ENCODE results near the gene GRWD1. TPM values are rescaled to one million over a fixed set of nuclear protein-coding genes. Genes with fewer than 3 reads are reported as not detected.

Gene GRWD1
- total and polyA plus RNA-seq, 10 of the 15 experiments (the other 5 are each of a cell fraction or from before 2014, with no cell fraction given), result 1.4 to 103 (median 30.7) TPM

DNA sequence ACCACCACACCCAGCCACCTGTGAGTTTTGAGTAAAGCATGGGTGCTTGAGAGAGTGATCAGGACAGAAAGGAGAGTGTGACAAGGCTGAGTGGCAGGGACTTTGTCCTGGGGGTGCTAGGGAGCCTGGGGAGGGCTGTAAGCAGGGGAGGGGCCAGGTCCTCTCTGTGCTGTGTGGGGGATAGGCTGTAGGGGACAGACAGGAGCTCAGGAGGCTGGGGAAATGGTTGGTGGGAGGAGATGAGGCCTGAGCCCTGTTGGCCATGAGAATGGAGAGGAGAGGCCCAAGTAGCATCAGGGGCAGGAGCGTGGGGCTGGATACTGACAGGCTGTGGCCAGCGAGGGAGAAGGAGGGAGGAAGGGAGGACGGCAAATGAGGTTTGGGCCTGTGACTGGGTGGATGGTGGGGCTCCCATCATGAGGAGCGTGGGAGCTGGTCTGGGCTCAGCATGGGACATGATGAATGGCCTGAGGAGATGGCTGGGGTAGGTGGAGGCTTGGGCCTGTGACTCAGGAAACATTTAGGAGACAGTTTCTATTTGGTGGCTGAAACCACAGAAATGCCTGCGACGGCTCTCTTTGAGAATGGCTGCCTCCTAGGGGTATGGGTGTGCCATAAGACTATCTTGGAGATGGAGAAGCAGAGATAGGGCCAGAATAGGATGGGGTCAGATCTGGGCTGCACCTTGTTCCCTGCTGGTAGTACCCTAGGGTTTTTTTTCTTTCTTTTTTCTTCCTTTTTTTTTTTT lies 27.3 kb upstream of the GRWD1 start (continued):
- TF ChIP-seq, protein P1, sequence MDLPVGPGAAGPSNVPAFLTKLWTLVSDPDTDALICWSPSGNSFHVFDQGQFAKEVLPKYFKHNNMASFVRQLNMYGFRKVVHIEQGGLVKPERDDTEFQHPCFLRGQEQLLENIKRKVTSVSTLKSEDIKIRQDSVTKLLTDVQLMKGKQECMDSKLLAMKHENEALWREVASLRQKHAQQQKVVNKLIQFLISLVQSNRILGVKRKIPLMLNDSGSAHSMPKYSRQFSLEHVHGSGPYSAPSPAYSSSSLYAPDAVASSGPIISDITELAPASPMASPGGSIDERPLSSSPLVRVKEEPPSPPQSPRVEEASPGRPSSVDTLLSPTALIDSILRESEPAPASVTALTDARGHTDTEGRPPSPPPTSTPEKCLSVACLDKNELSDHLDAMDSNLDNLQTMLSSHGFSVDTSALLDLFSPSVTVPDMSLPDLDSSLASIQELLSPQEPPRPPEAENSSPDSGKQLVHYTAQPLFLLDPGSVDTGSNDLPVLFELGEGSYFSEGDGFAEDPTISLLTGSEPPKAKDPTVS (IDR thresholded peaks at IDR 0.05; ENCODE audit: low read depth, low read length), result no peak
- TF ChIP-seq, protein P2, sequence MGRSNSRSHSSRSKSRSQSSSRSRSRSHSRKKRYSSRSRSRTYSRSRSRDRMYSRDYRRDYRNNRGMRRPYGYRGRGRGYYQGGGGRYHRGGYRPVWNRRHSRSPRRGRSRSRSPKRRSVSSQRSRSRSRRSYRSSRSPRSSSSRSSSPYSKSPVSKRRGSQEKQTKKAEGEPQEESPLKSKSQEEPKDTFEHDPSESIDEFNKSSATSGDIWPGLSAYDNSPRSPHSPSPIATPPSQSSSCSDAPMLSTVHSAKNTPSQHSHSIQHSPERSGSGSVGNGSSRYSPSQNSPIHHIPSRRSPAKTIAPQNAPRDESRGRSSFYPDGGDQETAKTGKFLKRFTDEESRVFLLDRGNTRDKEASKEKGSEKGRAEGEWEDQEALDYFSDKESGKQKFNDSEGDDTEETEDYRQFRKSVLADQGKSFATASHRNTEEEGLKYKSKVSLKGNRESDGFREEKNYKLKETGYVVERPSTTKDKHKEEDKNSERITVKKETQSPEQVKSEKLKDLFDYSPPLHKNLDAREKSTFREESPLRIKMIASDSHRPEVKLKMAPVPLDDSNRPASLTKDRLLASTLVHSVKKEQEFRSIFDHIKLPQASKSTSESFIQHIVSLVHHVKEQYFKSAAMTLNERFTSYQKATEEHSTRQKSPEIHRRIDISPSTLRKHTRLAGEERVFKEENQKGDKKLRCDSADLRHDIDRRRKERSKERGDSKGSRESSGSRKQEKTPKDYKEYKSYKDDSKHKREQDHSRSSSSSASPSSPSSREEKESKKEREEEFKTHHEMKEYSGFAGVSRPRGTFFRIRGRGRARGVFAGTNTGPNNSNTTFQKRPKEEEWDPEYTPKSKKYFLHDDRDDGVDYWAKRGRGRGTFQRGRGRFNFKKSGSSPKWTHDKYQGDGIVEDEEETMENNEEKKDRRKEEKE (IDR thresholded peaks at IDR 0.05), result no peak
- no peak for TF ChIP-seq STAT1 (conservative IDR thresholded peaks at IDR 0.05)
- TF ChIP-seq, protein P3, sequence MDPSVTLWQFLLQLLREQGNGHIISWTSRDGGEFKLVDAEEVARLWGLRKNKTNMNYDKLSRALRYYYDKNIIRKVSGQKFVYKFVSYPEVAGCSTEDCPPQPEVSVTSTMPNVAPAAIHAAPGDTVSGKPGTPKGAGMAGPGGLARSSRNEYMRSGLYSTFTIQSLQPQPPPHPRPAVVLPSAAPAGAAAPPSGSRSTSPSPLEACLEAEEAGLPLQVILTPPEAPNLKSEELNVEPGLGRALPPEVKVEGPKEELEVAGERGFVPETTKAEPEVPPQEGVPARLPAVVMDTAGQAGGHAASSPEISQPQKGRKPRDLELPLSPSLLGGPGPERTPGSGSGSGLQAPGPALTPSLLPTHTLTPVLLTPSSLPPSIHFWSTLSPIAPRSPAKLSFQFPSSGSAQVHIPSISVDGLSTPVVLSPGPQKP (IDR thresholded peaks at IDR 0.05; ENCODE audit: low read depth, low read length), result no peak
- TF ChIP-seq FOS (IDR thresholded peaks at IDR 0.05; ENCODE audit: borderline replicate concordance, extremely low read depth, insufficient read length), result no peak
- no peak for TF ChIP-seq ZZZ3 (IDR thresholded peaks at IDR 0.05; ENCODE audit: control insufficient read depth, insufficient read length, low read depth)
- TF ChIP-seq FOXM1 (IDR thresholded peaks at IDR 0.05; ENCODE audit: low read depth, low read length), result no peak
- TF ChIP-seq, protein P4, sequence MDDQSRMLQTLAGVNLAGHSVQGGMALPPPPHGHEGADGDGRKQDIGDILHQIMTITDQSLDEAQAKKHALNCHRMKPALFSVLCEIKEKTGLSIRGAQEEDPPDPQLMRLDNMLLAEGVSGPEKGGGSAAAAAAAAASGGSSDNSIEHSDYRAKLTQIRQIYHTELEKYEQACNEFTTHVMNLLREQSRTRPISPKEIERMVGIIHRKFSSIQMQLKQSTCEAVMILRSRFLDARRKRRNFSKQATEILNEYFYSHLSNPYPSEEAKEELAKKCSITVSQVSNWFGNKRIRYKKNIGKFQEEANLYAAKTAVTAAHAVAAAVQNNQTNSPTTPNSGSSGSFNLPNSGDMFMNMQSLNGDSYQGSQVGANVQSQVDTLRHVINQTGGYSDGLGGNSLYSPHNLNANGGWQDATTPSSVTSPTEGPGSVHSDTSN (IDR thresholded peaks at IDR 0.05; ENCODE audit: insufficient replicate concordance, low read depth, low read length), result peak; percentile 14
- no peak for TF ChIP-seq ATF7 (IDR thresholded peaks at IDR 0.05; ENCODE audit: low read depth)
- TF ChIP-seq MYC (IDR thresholded peaks at IDR 0.05; ENCODE audit: insufficient read depth, insufficient read length, insufficient replicate concordance, low read length, severe bottlenecking), result no peak
- no peak for TF ChIP-seq SMC3 (IDR thresholded peaks at IDR 0.05; ENCODE audit: borderline replicate concordance, low read length)
- TF ChIP-seq CEBPB (IDR thresholded peaks at IDR 0.05; ENCODE audit: borderline replicate concordance in 1 of 2, low read depth in 2 of 2, low read length in 2 of 2), result no peak
- TF ChIP-seq FOXK2 (IDR thresholded peaks at IDR 0.05), result no peak
- TF ChIP-seq SUZ12 (IDR thresholded peaks at IDR 0.05; ENCODE audit: unreplicated experiment), result no peak
- no peak for TF ChIP-seq NR2F1 (conservative IDR thresholded peaks at IDR 0.05)
- no peak for TF ChIP-seq JUND (IDR thresholded peaks at IDR 0.05; ENCODE audit: low read depth, low read length)
- TF ChIP-seq HDGF (IDR thresholded peaks at IDR 0.05), result peak; percentile 23; the same call in 1 of the 2 replicates
- TF ChIP-seq ZNF622 (IDR thresholded peaks at IDR 0.05), result no peak
- TF ChIP-seq TARDBP (IDR thresholded peaks at IDR 0.05; ENCODE audit: borderline replicate concordance), result no peak
- no peak for TF ChIP-seq RAD21 (IDR thresholded peaks at IDR 0.05; ENCODE audit: insufficient read depth, low read depth, low read length)
- TF ChIP-seq RUNX3 (IDR thresholded peaks at IDR 0.05; ENCODE audit: low read length), result peak; percentile 42; the same call in 1 of the 2 replicates
- TF ChIP-seq NFYA (IDR thresholded peaks at IDR 0.05; ENCODE audit: borderline replicate concordance, low read depth, low read length), result no peak
- TF ChIP-seq RCOR1 (conservative IDR thresholded peaks at IDR 0.05; ENCODE audit: low read depth, low read length), result no peak
- no peak for TF ChIP-seq CBX3 (IDR thresholded peaks at IDR 0.05; ENCODE audit: borderline replicate concordance, low read depth)
- TF ChIP-seq MTA3 (IDR thresholded peaks at IDR 0.05; ENCODE audit: borderline replicate concordance, low read length), result no peak

Measured in GM12878 (cell line).